ENCODE measurements around the gene CYP11A1. TPM values are rescaled to one million over a fixed set of nuclear protein-coding genes. Genes with fewer than 3 reads are reported as not detected.

The CYP11A1 gene
- total RNA-seq, 1 donor from 2014 or later: not detected

- no peak for DNase-seq (ENCODE audit: low read depth, low spot score)
Observed at GRCh38 chr15:74388363-74388951, 21.0 kb upstream of the CYP11A1 start.

- DNase-seq (ENCODE audit: low read depth, low spot score): no peak
Observed at GRCh38 chr15:74387621-74388362, 20.3 kb upstream of the CYP11A1 start.

- no peak for DNase-seq (ENCODE audit: low read depth, low spot score)
Observed at GRCh38 chr15:74387141-74387541, 19.7 kb upstream of the CYP11A1 start.

- no peak for DNase-seq (ENCODE audit: low read depth, low spot score)
Observed at GRCh38 chr15:74386496-74387140, 19.2 kb upstream of the CYP11A1 start.

GRCh38 chr15:74385733-74386132, 18.3 kb upstream of the CYP11A1 start:
- no peak for DNase-seq (ENCODE audit: low read depth, low spot score)

- no peak for DNase-seq (ENCODE audit: low read depth, low spot score)
Observed at GRCh38 chr15:74384881-74385643, 17.6 kb upstream of the CYP11A1 start.

GRCh38 chr15:74384566-74384880, 17.1 kb upstream of the CYP11A1 start:
- DNase-seq (ENCODE audit: low read depth, low spot score): no peak

GRCh38 chr15:74383695-74384565, 16.5 kb upstream of the CYP11A1 start:
- no peak for DNase-seq (ENCODE audit: low read depth, low spot score)

- no peak for DNase-seq (ENCODE audit: low read depth, low spot score)
Observed at GRCh38 chr15:74383286-74383685, 15.8 kb upstream of the CYP11A1 start.

GRCh38 chr15:74382004-74382816, 14.8 kb upstream of the CYP11A1 start:
- DNase-seq (ENCODE audit: low read depth, low spot score): peak; percentile 43

GRCh38 chr15:74381481-74381880, 14.0 kb upstream of the CYP11A1 start:
- DNase-seq (ENCODE audit: low read depth, low spot score): no peak

- no peak for DNase-seq (ENCODE audit: low read depth, low spot score)
Observed at GRCh38 chr15:74381190-74381453, 13.7 kb upstream of the CYP11A1 start.

GRCh38 chr15:74380361-74381189, 13.1 kb upstream of the CYP11A1 start:
- DNase-seq (ENCODE audit: low read depth, low spot score): no peak

- no peak for DNase-seq (ENCODE audit: low read depth, low spot score)
Observed at GRCh38 chr15:74378848-74379247, 11.4 kb upstream of the CYP11A1 start.

GRCh38 chr15:74377831-74378766, 10.7 kb upstream of the CYP11A1 start:
- no peak for DNase-seq (ENCODE audit: low read depth, low spot score)

- no peak for DNase-seq (ENCODE audit: low read depth, low spot score)
Observed at GRCh38 chr15:74376825-74377581, 9.6 kb upstream of the CYP11A1 start.

- no peak for DNase-seq (ENCODE audit: low read depth, low spot score)
Observed at GRCh38 chr15:74376226-74376625, 8.8 kb upstream of the CYP11A1 start.

GRCh38 chr15:74375303-74375693, 7.9 kb upstream of the CYP11A1 start:
- DNase-seq (ENCODE audit: low read depth, low spot score): peak; percentile 67

Data from pulmonary artery endothelial cell (primary cell).